Smooth muscle cell of the brain vasculature (primary cell): ENCODE data around the gene ZNF155.

Source experiments
- DNase-seq: peaks from one replicate; pipeline ENCODE4 v3.0.0-alpha.2; 2012; ENCODE audit warnings: low read depth, low spot score

The ZNF155 gene

GRCh38 chr19:44003461-44004009 lies 19.5 kb downstream of the ZNF155 start:
- no peak for DNase-seq

GRCh38 chr19:44005973-44006372 lies 22.0 kb downstream of the ZNF155 start:
- no peak for DNase-seq

- no peak for DNase-seq
These were observed 23.5 kb downstream of the ZNF155 start for GRCh38 chr19:44007473-44007872.

GRCh38 chr19:44010468-44010867 lies 26.5 kb downstream of the ZNF155 start:
- DNase-seq: no peak

GRCh38 chr19:44019498-44019897 lies 35.5 kb downstream of the ZNF155 start:
- no peak for DNase-seq

GRCh38 chr19:44021221-44021620 lies 37.2 kb downstream of the ZNF155 start:
- no peak for DNase-seq

- no peak for DNase-seq
These were observed 40.9 kb downstream of the ZNF155 start for GRCh38 chr19:44024900-44025216.

- peak; percentile 50 for DNase-seq
These were observed 41.4 kb downstream of the ZNF155 start, which contains the start of gene ZNF222 for GRCh38 chr19:44025217-44025936. TSS of gene ZNF222 (plus strand) at chr19:44025379. CDS start at chr19:44025437, 58 bp downstream.

GRCh38 chr19:44026622-44027021 lies 42.6 kb downstream of the ZNF155 start:
- DNase-seq: no peak

- no peak for DNase-seq
These were observed 48.1 kb downstream of the ZNF155 start for GRCh38 chr19:44032001-44032610.

GRCh38 chr19:44042147-44042546 lies 58.2 kb downstream of the ZNF155 start:
- DNase-seq: no peak
